Measurements from ENCODE around the gene IFT88.

Gene IFT88

DNA sequence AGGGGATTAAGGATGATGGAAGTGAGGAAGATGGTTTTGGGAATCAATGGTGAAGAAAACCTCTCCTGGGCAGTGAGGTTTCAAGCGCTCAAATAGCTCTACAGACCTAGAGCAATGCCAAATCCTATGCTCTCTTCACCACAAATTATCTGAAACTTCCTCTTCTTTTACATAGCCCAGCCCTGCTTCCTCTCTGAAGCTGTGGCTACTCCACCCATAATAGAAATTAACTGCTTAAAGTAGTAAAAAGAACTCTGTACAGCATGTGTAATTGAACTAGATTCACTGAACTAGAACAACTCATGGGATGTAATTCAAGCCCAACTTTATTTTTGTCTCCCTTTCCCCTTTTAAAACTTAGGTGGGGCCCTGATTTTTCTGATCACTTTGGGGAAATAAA, 20.4 kb upstream of the IFT88 start:
- ChIA-PET CTCF (no interaction called here), POLR2A (no interaction called here)
- DNase-seq (ENCODE audit: extremely low spot score): no peak
- no peak for TF ChIP-seq CTCF (IDR thresholded peaks at IDR 0.05; ENCODE audit: control extremely low read depth, extremely low read depth, low read depth, missing control alignments)

- no peak for TF ChIP-seq CTCF (IDR thresholded peaks at IDR 0.05; ENCODE audit: control extremely low read depth, extremely low read depth, low read depth, missing control alignments)
- no peak for DNase-seq (ENCODE audit: extremely low spot score)
- ChIA-PET POLR2A (interaction anchor here (0.6 kb wide), 1 partner anchor 37 kb away, joined by 3 read pairs; no protein-coding TSS in a partner anchor), CTCF (no interaction called here)
Measured at GRCh38 chr13:20547479-20547908, 19.5 kb upstream of the IFT88 start.

- no peak for TF ChIP-seq CTCF (IDR thresholded peaks at IDR 0.05; ENCODE audit: control extremely low read depth, extremely low read depth, low read depth, missing control alignments)
- CTCF ChIA-PET: interaction anchor here (0.7 to 1.6 kb wide), 2 partner anchors 11 to 56 kb away, joined by 3 read pairs; no protein-coding TSS in a partner anchor
- POLR2A ChIA-PET: no interaction called here
- DNase-seq (ENCODE audit: extremely low spot score): no peak
Measured at GRCh38 chr13:20550799-20551198, 16.2 kb upstream of the IFT88 start.

DNA sequence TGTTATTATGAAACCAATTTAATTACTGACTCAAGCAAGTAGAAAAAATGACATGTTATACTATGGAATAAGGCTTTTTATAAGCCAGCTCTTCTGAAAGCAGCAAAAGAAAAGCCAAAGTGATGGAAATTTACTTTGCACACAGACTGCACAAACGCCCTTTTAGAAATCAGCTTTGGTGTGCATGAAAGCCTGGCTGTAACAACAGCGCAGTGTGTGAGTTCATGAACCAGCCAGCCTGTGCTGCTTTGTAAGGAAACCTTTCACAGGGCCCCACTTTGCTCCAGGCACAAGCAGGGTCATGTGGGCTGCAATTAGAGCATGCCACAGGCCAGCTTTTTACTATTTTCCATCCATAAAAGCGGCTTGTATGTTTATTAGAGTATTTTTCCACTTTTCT, 13.6 kb upstream of the IFT88 start:
- CTCF ChIA-PET: interaction anchor here (1.5 to 2.6 kb wide), 2 partner anchors 9 to 13 kb away, joined by 4 to 7 read pairs; partner anchors contain the start of gene IFT88
- no peak for DNase-seq (ENCODE audit: extremely low spot score)
- TF ChIP-seq CTCF (IDR thresholded peaks at IDR 0.05; ENCODE audit: control extremely low read depth, extremely low read depth, low read depth, missing control alignments): no peak
- POLR2A ChIA-PET: no interaction called here

GRCh38 chr13:20558982-20559381, 8.0 kb upstream of the IFT88 start:
- no peak for DNase-seq (ENCODE audit: extremely low spot score)
- POLR2A ChIA-PET: interaction anchor here (0.6 kb wide), 1 partner anchor 145 kb away, joined by 3 read pairs; no protein-coding TSS in a partner anchor
- no peak for TF ChIP-seq CTCF (IDR thresholded peaks at IDR 0.05; ENCODE audit: control extremely low read depth, extremely low read depth, low read depth, missing control alignments)
- CTCF ChIA-PET: no interaction called here

DNA sequence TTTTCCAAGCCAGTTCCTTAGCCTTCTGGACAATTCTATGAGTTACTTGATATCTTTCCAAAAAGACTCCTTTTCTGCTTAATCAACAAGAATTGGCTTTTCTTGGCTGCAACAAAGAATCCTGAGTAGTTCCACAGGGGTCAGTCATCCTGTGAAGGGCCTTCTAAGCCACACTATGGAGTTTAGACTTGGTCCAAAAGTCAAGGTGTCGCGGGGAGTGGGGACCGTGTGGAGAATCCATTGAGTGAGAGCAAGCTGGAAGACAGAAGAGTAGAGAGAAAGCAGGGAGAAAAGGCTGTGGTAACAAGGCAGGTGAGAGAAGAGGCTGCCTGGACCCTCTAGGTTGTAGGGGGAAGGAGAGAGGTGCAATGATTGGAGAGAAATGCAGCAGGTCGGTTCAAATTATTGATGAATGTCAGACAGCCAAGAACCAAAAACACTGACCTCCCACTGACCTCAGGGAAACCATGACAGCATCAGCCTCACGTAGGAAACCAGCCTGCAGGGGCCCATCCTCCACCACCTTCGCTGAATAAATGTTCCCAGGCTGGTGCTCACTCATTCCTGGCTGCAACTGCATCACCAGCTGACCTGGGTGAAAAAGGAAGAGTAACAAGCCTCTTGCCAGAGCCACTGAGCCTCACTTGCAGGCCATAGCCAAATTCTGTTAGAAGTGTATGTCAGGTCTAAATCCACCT, 7.1 kb upstream of the IFT88 start:
- ChIA-PET POLR2A (no interaction called here), CTCF (no interaction called here)
- TF ChIP-seq CTCF (IDR thresholded peaks at IDR 0.05; ENCODE audit: control extremely low read depth, extremely low read depth, low read depth, missing control alignments): no peak
- DNase-seq (ENCODE audit: extremely low spot score): peak; percentile 24
